Measurements from ENCODE around the gene CRYBG2.
A peak's percentile ranks its signal among the peaks of the same experiment; 100 is the strongest.

DNA sequence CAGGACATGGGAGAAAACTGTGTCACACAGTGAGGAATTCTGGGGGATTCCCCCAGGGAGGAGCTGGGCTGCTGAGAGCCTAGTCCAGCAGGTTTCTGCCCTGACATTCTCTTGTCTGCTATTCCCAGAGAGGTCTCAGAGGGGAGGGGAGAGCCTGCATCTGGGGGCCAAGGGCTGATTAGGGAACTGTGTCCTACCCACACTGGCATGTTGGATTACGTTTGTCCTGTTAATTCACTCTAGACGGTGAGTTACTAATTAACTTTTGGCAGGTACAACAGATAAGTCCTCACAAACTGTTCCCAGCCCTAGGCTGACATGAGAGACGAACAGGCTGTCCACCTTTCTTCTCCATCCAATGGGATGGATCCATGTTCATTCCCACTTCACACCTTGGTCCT, 76.7 kb downstream of the CRYBG2 start:
- TF ChIP-seq, protein P1, sequence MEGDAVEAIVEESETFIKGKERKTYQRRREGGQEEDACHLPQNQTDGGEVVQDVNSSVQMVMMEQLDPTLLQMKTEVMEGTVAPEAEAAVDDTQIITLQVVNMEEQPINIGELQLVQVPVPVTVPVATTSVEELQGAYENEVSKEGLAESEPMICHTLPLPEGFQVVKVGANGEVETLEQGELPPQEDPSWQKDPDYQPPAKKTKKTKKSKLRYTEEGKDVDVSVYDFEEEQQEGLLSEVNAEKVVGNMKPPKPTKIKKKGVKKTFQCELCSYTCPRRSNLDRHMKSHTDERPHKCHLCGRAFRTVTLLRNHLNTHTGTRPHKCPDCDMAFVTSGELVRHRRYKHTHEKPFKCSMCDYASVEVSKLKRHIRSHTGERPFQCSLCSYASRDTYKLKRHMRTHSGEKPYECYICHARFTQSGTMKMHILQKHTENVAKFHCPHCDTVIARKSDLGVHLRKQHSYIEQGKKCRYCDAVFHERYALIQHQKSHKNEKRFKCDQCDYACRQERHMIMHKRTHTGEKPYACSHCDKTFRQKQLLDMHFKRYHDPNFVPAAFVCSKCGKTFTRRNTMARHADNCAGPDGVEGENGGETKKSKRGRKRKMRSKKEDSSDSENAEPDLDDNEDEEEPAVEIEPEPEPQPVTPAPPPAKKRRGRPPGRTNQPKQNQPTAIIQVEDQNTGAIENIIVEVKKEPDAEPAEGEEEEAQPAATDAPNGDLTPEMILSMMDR (IDR thresholded peaks at IDR 0.05), result no peak
- peak; percentile 39 for TF ChIP-seq POLR2A (IDR thresholded peaks at IDR 0.05)

All from right lobe of liver (tissue), 4 donors.